HG02870 (cell line): Measurements from ENCODE around the gene ZNF346.

ENCODE experiments used
- ATAC-seq: cut with Tn5 transposase; IDR thresholded peaks from one replicate; pipeline ENCODE4 v1.9.1; 2021; ENCODE audit warnings: mild to moderate bottlenecking, moderate library complexity; ENCODE audit not compliant: unreplicated experiment

Gene ZNF346

DNA sequence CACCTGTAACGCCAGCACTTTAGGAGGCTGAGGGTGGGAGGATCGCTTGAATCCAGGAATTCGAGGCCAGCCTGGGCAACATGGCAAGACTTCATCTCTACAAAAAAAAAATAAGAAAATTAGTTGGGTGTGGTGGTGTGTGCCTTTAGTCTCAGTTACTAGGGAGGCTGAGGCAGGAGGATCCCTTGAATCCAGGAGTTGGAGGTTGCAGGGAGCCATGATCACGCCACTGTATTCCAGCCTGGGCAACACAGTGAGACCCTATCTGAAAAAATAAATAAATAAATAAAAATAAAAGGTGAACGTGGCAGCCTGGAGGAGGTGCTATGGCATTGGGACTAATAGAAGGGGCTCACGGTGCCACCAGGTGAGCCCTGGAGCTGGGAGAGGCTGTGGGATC lies 71.3 kb downstream of the ZNF346 start:
- ATAC-seq: no peak

DNA sequence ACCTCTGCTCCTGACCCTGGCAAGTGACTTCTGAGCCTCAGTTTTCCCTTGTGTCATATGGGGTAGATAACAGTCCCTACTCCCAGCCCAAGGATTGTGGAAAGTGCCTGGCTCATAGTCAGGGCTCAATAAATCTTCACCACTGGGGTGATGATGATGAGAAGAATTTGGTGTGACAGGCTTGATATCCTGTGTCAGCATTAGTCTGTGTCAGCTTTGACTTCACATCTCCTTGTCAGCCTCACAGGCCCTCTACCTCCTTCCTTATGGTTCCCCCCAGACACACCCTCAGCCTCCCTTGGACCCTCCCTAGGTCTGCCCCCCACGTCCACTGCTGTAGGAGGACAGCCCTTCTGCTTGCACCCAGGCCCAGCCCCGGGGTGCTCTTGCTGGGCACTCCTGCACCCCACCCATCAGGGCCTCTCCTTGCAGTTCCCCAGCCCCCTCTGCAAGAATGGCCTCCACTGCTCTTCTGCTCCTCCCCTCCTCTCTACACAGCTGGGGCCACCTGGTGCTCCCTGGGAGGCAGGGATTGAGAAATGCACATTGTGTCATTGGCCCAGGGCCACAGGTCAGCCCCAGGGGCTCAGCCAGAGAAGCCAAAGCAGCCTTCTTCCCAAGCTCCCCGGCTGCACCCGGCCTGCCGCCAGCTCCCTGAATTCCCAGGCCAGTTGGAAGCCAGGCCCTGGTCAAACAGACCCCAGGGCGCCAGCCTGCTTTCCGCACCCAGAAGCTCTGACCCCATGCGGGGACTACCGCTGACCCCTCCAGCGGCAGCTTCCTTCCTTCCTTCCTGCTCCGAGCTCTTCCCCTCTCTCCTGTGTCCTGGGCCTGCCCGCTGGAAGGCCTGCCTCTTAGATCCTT lies 72.0 kb downstream of the ZNF346 start:
- no peak for ATAC-seq

DNA sequence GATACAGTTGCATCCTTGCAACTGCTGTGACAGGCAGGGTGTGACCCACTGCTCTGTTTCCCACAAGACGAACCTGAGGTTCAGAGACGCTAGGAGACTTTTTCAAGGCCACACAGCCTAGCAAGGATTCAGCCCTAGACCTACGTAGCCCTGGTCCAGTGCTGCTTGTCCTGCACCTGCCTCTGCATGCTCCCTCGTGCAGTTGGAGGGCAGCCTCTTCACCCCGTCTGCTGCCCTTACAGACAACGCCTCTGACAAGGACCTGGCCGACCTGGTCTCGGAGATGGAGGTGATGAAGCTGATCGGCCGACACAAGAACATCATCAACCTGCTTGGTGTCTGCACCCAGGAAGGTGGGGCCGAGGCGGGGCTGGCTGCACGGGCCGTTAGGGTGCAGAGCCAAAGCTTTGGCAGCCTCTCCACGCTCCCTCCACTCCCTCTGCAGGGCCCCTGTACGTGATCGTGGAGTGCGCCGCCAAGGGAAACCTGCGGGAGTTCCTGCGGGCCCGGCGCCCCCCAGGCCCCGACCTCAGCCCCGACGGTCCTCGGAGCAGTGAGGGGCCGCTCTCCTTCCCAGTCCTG lies 72.7 kb downstream of the ZNF346 start:
- ATAC-seq: no peak

DNA sequence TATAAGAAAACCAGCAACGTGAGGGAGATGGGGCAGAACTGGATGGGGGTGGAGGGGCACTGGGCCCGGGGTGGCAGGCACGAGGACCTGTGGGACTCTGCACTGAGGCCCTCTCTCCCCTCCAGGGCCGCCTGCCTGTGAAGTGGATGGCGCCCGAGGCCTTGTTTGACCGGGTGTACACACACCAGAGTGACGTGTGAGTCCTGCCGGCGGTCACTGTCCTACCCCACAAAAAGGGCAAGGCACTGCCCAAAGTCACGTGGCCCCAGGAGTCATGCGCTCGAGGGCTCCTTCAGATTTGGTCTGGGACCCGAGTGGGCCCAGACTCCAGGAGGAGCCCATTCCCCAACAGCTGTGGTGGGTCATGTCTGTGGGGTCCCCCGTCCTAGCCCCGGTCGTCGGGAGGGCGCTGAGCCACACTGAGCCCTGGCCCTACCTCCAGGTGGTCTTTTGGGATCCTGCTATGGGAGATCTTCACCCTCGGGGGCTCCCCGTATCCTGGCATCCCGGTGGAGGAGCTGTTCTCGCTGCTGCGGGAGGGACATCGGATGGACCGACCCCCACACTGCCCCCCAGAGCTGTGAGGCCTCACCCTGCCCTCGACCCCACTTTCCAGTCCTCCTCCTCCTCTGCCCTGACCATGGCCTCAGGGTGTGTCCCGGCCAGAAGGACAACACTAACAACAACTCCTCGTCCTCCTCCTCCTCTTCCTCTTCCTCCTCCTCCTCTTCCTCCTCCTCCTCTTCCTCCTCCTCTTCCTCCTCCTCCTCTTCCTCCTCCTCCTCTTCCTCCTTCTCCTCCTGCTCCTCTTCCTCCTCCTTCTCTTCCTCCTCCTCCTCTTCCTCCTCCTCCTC lies 73.9 kb downstream of the ZNF346 start:
- ATAC-seq: no peak

DNA sequence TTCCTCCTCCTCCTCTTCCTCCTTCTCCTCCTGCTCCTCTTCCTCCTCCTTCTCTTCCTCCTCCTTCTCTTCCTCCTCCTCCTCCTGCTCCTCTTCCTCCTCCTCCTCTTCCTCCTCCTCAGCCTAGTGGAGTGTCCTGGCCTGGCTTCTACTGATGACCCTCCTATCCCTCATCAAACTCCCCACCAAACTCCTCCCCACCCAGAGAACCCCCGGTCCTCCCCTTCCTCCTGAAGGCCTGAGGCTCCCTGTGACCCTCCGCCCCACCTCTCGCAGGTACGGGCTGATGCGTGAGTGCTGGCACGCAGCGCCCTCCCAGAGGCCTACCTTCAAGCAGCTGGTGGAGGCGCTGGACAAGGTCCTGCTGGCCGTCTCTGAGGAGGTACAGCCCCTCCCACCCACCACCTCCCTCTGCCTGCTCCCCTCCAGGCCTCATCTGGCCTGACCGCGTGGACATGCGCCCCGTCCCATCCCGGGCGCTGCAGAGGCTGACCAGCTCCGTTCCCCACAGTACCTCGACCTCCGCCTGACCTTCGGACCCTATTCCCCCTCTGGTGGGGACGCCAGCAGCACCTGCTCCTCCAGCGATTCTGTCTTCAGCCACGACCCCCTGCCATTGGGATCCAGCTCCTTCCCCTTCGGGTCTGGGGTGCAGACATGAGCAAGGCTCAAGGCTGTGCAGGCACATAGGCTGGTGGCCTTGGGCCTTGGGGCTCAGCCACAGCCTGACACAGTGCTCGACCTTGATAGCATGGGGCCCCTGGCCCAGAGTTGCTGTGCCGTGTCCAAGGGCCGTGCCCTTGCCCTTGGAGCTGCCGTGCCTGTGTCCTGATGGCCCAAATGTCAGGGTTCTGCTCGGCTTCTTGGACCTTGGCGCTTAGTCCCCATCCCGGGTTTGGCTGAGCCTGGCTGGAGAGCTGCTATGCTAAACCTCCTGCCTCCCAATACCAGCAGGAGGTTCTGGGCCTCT lies 74.8 kb downstream of the ZNF346 start:
- ATAC-seq: no peak

DNA sequence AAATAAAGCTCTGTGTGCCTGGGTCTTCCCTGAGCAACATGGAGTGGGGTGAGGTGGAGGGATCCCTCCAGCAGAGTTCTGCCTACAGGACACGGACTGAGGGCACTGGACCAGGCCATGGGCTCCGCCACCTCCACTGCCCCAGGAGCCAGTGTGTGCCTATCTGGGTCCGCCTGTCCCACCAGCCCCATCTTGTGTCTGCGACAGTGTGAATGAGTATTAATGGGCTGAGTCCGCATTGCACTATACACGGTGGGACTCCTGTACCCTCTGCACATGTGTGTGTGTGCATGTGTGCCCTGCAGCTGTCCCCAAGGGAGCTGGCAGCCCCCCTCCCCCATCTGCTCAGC lies 75.6 kb downstream of the ZNF346 start:
- ATAC-seq: no peak

DNA sequence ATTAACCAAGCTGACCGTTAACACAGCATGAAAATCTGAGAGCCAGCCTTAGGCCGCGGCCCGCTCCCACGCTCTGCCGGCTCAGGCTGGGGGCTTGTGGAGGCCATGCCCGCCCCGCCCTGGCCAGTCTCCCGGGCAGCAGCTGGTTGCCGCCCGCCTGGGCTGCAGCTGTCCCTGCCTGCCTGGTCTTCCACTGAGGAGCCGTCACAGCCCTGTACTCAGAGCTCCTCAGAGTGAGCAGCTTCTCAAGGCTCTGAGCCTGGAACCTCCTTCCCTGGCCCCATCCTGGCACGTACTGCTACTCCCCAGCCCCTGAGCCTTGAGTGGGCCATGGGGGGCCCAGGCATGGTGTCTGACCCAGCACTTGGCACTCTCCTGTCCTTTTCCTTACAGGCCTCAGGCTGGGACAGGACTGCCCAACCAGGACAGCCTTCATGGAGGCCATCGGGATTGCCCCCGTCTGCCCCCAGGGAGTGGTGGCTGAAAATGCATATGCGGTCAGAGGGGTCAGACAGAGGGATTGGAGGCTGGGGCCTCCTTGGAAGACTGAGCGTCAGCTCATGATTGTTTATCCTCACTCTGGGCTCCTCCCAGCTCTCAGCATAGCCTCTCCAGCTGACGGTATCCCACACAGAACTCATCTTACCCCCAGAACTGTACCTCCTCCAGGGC lies 76.1 kb downstream of the ZNF346 start:
- ATAC-seq: no peak

DNA sequence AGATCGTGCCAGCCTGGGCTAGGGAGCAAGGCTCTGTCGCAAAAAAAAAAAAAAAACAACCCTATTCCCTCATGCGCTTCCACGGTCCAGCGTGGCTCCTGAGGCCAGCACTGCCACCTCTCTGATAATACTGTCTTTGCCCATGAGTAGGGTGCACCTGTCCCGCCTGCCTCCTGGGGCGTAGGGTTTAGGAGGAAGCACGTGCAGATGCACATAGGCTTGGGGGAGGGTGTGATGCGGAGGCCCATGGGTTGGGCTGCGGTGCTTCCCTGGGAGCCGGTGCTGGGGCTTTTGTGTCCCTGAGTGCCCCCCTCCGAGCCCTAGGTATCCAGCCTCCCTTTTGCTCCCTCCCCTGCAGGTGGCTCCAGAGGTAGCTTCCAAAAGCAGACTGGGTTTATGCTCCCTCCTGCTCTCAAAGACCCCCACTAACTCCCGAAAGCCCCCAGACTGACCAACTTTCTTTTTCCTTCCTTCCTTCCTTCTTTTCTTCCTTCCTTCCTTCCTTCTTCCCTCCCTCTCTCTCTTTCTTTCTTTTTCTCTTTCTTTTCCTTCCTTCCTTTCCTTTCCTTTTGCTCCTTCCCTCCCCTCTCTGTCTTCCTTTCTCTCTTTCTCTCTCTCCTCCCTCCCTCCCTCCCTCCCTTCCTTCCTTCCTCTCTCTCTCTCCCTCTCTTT lies 77.1 kb downstream of the ZNF346 start:
- ATAC-seq: no peak

DNA sequence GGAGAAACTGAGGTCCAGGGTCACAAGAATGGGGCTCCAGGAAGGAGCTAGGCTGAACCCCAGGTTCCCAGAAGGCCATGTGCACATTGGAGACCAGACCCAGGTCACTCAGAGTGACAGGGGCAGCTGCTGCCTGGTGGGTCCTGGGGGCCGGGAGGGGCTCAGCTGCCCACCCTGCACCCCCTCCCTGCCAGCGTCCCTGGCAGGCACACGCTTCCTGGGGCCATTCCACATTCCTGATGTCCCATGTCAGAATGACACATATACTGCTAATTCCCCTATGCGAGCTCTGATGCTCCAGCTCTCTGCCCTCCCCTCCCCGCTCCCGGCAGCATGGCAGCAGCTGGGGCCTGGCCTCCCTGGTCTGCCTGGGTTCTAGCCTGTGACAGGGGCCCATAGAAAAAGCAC lies 78.2 kb downstream of the ZNF346 start:
- ATAC-seq: no peak

DNA sequence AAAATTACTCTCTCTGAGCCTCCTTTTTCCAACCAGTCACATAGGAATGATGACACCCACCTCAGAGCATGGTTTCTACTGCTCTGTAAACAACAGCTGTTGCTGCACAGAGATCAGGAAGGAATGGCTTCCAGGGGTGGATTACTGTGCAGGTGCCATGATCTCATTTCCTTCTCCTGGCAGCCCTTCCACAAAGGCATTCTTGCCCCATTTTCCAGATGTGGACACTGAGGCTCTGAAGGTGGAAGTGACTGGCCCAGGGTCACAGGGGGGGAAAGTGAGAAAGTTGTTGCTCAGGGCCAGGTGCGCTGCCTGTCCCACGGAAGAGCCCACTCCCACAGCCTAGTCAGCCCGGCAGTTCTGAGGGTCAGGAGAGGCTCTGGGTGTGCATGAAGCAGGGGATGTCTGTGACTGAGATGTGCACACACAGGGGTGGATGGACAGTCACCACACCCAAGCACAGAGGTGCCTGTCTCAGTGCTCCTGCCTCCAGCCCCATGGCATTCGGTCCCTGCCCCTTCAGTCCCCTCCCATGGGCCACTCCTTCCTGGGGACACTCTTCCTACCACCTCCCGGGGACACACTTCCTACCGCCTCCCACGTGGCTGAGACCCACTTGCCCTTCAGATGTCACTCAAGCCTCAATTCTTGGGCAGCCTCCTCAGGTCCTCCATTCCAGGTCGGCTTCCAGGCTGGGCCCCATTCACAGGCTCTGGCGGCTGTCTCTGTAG lies 81.2 kb downstream of the ZNF346 start:
- no peak for ATAC-seq

DNA sequence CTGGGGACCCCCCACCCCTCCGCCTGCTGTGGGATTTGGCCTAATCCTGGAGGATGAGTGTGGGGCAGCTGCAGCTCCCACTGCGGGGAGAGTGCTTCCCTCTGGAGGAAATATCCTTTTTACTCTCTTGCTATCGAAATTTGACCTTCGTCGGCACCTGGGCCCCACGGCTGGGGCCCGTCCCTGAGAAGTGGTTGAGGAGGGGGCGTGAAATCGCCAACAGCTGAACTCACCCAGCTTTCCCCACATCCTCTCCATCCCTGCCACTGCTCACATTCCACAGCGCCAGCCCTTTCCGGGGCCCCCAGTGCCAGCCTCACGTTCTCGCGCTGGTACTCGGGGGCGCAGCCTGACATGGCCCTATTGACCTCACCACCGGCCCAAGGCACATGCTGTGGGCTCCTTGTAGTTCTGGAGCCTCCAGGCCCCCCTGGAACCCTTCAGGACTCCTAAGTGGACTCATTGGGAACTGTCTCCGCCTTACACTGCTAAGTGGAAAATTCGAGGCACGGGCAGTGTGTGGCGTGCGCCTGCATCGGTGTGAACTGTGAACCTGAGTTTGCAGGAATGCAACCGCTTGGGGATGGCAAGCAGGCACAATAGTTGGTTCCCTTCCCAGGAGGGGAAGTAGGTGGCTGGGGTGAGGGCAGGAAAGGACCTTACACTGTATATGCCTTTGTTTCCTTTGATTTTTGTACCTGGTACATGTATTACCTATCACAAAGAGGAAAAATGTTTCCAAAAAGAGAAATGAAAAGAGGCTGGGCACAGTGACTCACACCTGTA lies 83.4 kb downstream of the ZNF346 start:
- ATAC-seq: no peak

DNA sequence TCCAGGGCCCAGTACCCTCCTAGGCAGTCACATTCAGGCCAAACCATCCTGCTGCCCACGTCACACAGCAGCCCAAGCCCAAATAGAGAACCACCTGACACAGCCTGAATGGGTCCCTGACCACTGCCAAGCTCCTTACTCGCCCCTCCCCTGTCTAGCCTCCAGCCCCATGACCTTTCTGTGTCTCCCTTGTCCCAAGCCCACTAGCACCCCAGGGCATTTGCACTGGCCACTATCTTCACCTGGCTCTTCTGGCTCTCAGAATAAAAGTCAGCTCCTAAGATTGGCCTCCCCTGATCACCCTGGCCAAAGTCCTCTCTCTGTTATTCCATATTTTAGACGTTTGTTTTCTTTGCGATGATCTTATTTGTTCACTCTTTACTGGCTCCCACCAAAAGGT lies 84.7 kb downstream of the ZNF346 start:
- no peak for ATAC-seq

DNA sequence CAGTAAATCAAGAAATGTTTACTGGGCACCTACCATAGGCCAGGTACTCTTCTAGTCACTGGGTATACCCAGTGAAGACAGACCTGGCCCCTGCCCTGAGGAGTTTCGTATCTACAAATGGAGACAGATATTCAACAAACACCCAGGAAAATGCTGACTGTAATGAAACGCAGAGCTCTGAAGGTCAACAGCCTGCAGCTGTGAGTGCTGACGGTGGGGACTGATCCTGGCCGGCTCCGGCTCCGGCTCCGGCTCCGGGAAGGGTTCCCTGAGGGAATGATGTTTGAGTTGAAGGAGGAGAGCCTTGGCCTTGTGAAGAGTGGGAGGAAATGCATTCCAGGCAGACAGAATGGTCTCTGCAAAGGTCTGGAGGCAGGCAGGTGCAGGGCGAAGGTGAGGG lies 87.3 kb downstream of the ZNF346 start:
- no peak for ATAC-seq

DNA sequence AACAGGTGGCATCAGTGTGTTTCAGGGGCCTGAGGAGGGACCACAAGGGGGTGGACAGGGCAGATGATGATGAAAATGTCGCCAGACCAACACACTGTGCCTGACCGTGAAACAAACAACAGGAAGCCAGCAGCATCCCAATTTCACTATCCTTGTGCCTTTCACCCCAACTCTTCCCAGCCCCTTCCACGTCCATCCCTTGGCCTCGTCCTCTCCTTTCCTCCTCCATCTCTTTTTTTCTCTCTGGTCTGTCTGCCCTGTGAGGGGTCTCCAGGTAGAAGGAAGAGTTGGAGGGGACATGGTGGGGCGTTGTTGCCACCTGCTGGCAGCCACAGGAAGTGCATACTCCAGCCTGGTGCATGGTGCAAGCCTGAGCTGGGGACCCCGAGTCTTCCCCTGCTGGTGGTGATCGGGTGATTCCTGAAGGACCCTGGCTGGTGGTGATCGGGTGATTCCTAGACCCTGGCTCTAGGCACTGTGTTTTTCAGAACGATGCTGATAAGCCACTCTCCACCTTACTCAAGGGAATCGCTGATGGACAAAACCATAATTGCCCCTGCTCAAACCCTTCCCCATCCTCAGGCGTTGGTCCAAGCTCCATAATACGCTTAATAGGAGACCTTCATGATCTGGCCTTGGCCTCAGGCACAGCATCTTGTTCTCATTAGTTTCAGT lies 89.4 kb downstream of the ZNF346 start:
- ATAC-seq: no peak

DNA sequence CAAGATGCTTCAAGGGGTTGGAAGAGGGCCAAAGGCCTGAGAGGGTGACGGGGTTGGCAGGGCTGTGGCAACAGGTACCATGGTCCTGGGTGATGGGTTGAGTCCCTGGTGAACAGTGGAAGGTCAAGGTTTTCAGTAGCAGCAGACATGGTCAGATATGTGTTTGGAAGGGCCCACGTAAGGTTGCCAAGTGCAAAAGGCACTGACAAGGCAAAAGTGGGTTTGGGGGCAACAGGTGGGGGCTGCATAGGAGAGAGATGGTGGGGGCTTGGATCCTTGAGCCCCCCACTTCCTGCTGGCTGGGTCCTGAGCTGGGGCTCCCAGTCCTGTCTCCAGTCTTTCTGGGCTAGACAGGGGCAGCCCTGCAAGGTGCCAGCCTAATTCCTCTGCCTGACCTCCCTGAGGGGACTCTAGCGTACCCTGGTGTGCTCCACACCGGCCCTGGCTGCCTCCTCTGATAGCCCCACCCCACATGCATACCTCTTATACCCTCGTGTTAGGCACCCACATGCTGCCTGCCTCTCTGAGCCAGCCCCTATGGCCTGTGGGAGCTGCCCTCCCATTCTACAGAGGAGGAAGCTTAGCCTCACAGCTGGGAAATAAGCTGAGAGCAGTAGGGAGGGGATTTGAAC lies 90.2 kb downstream of the ZNF346 start:
- no peak for ATAC-seq

DNA sequence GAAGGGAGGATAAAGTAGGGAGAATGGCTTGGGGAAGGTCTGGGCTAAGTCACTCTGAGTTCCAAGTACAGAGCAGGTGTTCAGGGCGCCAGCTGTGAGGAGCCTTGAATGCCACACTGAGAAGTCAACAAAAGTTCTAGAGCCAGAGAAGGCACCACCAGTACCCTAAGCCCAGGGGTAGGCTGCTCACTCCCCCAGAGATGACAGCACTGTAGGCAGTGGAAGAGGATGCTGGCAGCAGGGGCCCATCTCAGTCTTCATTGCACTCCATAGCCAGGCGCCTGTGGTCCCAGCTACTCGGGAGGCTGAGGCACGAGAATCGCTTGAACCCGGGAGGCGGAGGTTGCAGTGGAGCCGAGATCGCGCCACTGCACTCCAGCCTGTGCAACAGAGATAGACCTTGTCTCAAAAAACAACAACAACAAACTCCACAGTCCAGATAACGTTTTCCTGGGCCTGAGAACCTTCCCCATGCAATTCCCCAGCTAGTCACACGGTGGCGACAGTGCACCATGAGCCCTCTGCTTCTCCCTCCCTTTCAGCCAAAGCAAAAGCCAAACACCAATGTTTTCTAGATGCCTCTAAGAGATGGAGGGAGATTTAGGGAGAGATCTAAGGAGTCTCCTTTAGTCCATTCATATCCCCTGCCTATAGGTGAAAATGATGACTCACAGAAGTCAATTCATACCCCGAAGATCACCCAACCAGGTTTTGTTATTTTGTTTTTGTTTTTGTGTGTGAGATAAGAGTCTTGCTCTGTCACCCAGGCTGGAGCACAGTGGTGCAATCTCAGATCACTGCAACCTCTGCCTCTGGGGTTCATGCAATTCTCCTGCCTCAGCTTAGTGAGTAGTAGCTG lies 91.3 kb downstream of the ZNF346 start:
- no peak for ATAC-seq
